BJ (cell line): Measurements from ENCODE around the gene LSS. TPM values are rescaled to one million over a fixed set of nuclear protein-coding genes. Genes with fewer than 3 reads are reported as not detected.

Experiments used
- CTCF ChIA-PET: fragments of 350-600 bp; formaldehyde crosslinking; extraction: SDS; loops from one replicate; lab custom pipeline; 2021; ENCODE audit warnings: antibody characterized with exemption, inconsistent platforms; lab: Yijun Ruan, JAX
- POLR2A ChIA-PET: fragments of 300-600 bp; sonication (Branson Sonifier 250); formaldehyde crosslinking; extraction: SDS; loops from one replicate; lab custom pipeline; 2021; ENCODE audit warnings: antibody characterized with exemption; lab: Charles Lee
- DNase-seq: peaks from one replicate; pipeline ENCODE4 v3.0.0-alpha.2; 2011; ENCODE audit warnings: low read depth
- H3K27me3 ChIP-seq: 2 replicates; pipeline ENCODE4 v1.6.0; 2011; ENCODE audit warnings: low read length; ENCODE audit not compliant: control insufficient read depth, insufficient read depth
- H3K36me3 ChIP-seq: 2 replicates; pipeline ENCODE4 v1.5.1; 2011; ENCODE audit warnings: low read length; ENCODE audit not compliant: control insufficient read depth, insufficient read depth
- H3K4me3 ChIP-seq: 2 replicates; pipeline ENCODE4 v1.5.1; 2011; ENCODE audit warnings: low read depth, mild to moderate bottlenecking, control low read depth, low read length
- CTCF ChIP-seq: IDR thresholded peaks from 2 replicates; pipeline ENCODE4 v1.5.1; 2011; ENCODE audit warnings: low read depth, mild to moderate bottlenecking, control low read depth, inconsistent platforms, low read length, moderate library complexity; ENCODE audit not compliant: insufficient read depth
- polyA plus RNA-seq: library from polyadenylated mRNA; depleted of rRNA; stranded (reverse); fragments of >200 nt; gene quantifications from 2 replicates; pipeline ENCODE4 v1.2.3, GENCODE V29; 2011

LSS gene
- polyA plus RNA-seq, 1 experiment, result 59.9 TPM

GRCh38 chr21:46256501-46256994 is 28.0 kb upstream of the LSS start:
- POLR2A ChIA-PET, result no interaction called here
- no peak for TF ChIP-seq CTCF
- CTCF ChIA-PET, result no interaction called here
- DNase-seq, result no peak
- H3K36me3 ChIP-seq, result peaks cover 45% of the 10 kb centered on the region
- no peak overlapping the region for H3K4me3 ChIP-seq
- H3K27me3 ChIP-seq, result no peaks in the 10 kb centered on the region

GRCh38 chr21:46255758-46256337 is 27.3 kb upstream of the LSS start:
- DNase-seq, result no peak
- Histone ChIP-seq H3K4me3 (no peak overlapping the region), H3K27me3 (no peaks in the 10 kb centered on the region), H3K36me3 (peaks cover 42% of the 10 kb centered on the region)
- no peak for TF ChIP-seq CTCF
- CTCF ChIA-PET, result no interaction called here
- POLR2A ChIA-PET, result interaction anchor here (0.6 kb wide), 1 partner anchor 20 kb away, joined by 4 read pairs; no protein-coding TSS in a partner anchor

- ChIA-PET CTCF (interaction anchor here (0.7 kb wide), 1 partner anchor 112 kb away, joined by 4 read pairs; no protein-coding TSS in a partner anchor), POLR2A (no interaction called here)
- DNase-seq, result no peak
- H3K4me3 ChIP-seq, result no peak overlapping the region
- no peak for TF ChIP-seq CTCF
- peaks cover 39% of the 10 kb centered on the region for H3K36me3 ChIP-seq
- no peaks in the 10 kb centered on the region for H3K27me3 ChIP-seq
These were observed 26.6 kb upstream of the LSS start for GRCh38 chr21:46255166-46255565.

- H3K36me3 ChIP-seq, result peaks cover 42% of the 10 kb centered on the region
- no peak overlapping the region for H3K4me3 ChIP-seq
- CTCF ChIA-PET, result interaction anchor here (0.7 to 1.2 kb wide), 2 partner anchors 9 to 111 kb away, joined by 4 read pairs; no protein-coding TSS in a partner anchor
- no peaks in the 10 kb centered on the region for H3K27me3 ChIP-seq
- no peak for TF ChIP-seq CTCF
- POLR2A ChIA-PET, result no interaction called here
- DNase-seq, result no peak
These were observed 25.8 kb upstream of the LSS start for GRCh38 chr21:46254208-46254975.

- no peak for DNase-seq
- Histone ChIP-seq H3K4me3 (no peak overlapping the region), H3K27me3 (no peaks in the 10 kb centered on the region), H3K36me3 (peaks cover 39% of the 10 kb centered on the region)
- ChIA-PET POLR2A (no interaction called here), CTCF (interaction anchor here (1.2 kb wide), 1 partner anchor 8 kb away, joined by 4 read pairs; no protein-coding TSS in a partner anchor)
- no peak for TF ChIP-seq CTCF
These were observed 25.1 kb upstream of the LSS start for GRCh38 chr21:46253610-46254124.
